GM18520 (cell line): ENCODE measurements around the gene DNAH14.
"Not testable (repeated sequence)": the region's sequence is repeated elsewhere in the genome, so short reads cannot be mapped to it uniquely, and the experiment has no call there.

ENCODE experiments used
- ATAC-seq: cut with Tn5 transposase; IDR thresholded peaks from one replicate; pipeline ENCODE4 v1.9.1; 2021; ENCODE audit not compliant: unreplicated experiment

The DNAH14 gene

GRCh38 chr1:224920930-224921329, 8.5 kb upstream of the DNAH14 start:
- no peak for ATAC-seq

GRCh38 chr1:224921354-224921753, 8.1 kb upstream of the DNAH14 start:
- ATAC-seq = no peak

- no peak for ATAC-seq
Observed at GRCh38 chr1:224922404-224923164, 6.9 kb upstream of the DNAH14 start.

DNA sequence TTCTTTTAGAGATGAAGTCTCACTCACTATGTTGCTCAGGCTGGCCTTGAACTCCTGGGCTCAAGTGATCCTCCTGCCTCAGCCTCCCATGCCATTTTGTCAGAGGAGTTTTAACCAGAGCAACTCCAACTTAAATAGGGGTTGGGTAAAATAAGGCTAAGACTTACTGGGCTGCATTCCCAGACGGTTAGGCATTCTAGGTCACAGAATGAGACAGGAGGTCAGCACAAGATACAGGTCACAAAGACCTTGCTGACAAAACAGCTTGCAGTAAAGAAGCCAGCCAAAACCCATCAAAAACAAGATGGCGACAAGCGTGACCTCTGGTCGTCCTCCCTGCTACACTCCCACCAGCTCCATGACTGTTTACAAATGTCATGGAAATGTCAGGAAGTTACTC, 5.7 kb upstream of the DNAH14 start:
- no peak for ATAC-seq

- ATAC-seq = not testable (repeated sequence)
Observed at GRCh38 chr1:224927631-224928030, 1.8 kb upstream of the DNAH14 start.

GRCh38 chr1:224928906-224929305, 569 bp upstream of the DNAH14 start:
- ATAC-seq = no peak

DNA sequence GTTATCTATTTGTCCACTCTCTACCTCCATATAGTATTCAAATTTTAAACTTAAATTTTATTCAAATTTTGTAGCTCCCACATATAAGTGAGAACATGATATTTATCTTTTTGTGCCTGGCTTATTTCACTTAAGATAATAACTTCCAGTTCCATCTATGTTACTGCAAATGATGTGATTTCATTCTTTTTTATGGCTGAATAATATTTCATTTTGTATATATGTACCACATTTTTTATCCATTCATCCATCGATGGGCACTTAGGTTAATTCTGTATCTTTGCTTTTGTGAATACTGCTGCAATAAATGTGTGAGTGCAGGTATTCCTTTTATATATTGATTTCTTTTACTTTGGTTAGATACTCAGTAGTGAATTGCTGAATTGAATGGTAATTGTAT, 2.1 kb downstream of the DNAH14 start:
- ATAC-seq = no peak

DNA sequence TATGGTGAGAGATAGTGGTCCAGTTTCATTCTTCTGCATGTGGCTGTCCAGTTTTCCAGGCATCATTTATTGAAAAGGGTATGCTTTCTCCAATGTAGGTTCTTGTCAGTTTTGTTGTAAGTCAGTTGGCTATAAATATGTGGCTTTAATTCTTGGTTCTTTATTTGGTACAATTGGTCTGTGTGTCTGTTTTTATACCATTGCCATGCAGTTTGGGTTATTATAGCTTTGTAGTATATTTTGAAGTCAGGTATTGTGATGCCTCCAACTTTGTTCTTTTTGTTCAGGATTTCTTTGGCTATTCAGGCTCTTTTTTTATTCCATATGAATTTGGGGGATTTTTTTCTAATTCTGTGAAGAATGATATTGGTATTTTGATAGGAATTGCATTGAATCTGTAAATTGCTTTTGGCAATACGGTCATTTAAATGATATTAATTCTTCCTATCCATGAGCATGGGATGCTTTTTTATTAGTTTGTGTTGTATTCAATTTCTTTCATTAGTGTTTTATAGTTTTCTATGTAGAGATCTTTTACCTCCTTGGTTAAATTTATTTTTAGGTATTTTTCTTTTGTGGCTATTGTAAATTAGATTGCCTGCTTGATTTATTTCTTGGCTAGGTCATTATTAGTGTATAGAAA, 3.3 kb downstream of the DNAH14 start:
- ATAC-seq = no peak

DNA sequence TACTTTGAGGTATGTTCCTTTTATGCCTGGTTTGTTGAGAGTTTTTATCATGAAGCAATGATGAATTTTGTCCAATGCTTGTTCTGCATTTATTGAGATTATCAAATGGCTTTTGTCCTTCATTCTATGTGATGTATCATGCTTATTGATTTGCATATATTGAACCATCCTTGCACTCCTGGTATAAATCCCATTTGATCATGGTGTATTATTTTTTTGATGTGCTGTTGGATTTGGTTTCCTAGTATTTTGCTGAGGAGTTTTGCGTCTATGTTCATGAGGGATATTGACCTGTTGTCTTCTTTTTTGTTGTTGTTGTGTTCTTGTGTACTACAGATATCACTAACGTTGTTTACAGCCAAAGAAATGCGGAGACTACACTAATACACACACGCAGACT, 4.1 kb downstream of the DNAH14 start:
- no peak for ATAC-seq

- no peak for ATAC-seq
Observed at GRCh38 chr1:224938652-224939051, 9.2 kb downstream of the DNAH14 start.

DNA sequence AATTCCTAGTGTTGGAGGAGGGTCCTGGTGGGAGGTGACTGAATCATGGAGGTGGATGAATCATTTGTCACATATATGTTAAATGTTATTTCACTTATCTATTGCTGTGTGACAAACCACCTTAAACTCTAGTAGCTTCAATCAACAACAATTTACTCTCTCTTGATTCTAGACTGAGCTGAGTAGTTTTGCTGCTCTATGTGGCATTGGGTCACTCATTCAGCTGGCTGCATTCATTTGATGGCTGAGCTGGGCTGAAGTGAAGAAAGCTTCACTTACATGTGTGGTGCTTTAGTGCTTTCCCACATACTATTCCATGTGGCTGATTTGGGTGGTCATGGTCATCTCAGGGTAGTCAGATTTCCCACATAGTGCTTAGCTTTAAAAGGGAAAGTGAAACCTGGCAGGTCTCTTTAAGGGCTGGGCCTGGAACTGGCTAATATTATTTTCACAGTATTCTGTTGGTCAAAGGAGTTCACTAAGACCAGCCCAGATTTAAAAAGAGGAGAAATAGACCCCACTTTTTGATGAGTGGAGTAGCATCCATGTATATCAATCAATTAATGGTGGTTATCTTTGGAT, 10.5 kb downstream of the DNAH14 start:
- ATAC-seq = no peak

DNA sequence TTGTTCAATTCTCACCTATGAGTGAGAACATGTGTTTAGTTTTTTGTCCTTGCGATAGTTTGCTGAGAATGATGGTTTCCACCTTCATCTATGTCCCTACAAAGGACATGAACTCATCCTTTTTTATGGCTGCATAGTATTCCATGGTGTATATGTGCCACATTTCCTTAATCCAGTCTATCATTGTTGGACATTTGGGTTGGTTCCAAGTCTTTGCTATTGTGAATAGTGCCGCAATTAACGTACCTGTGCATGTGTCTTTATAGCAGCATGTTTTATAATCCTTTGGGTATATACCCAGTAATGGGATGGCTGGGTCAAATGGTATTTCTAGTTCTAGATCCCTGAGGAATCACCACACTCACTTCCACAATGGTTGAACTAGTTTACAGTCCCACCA, 11.3 kb downstream of the DNAH14 start:
- not testable (repeated sequence) for ATAC-seq

GRCh38 chr1:224945651-224946348, 16.3 kb downstream of the DNAH14 start:
- not testable (repeated sequence) for ATAC-seq

GRCh38 chr1:224946349-224946691, 16.8 kb downstream of the DNAH14 start:
- ATAC-seq = not testable (repeated sequence)

- ATAC-seq = no peak
Observed at GRCh38 chr1:224957696-224958095, 28.2 kb downstream of the DNAH14 start.

GRCh38 chr1:224958490-224958889, 29.0 kb downstream of the DNAH14 start:
- no peak for ATAC-seq

- ATAC-seq = no peak
Observed at GRCh38 chr1:224959115-224959514, 29.6 kb downstream of the DNAH14 start.

DNA sequence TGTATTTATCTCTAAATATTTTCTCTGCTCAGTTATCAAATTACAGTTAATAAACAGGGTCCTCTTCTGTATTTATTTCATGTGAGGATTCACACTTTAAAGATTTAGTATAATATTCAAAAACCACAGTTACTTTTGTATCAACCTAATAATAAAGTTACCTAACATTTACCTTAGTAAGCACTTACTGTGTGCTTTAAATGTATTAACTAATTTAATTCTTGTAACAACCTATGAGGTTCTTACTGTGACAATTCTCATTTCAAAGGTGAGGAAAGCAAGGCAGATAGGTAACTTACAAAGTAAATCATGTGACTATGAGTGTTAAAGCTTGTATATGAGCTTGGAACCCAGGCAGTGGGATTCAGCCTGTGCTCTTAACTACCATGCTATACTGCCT, 30.2 kb downstream of the DNAH14 start:
- no peak for ATAC-seq

- no peak for ATAC-seq
Observed at GRCh38 chr1:224980181-224980580, 50.7 kb downstream of the DNAH14 start.

DNA sequence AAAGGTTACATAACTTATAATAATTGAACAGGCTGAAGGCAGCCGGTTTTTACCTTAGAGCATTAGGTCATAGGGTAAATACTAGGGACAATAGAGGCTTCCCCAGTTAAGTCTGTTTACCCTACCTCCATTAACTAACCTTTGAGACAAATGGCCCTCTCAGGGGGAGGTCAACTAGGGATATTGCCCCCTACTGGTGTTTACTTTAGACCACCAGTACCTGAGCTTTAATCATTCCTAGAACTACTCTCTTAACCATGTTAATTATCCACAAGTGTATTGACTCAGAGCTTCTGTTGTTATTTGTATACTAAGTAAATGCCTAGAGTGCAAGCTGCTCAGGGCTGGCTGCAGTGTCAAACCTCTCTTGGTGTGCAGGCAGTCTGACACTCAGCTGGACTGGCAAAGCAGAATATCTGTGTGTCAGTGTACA, 52.5 kb downstream of the DNAH14 start:
- ATAC-seq = not testable (repeated sequence)

DNA sequence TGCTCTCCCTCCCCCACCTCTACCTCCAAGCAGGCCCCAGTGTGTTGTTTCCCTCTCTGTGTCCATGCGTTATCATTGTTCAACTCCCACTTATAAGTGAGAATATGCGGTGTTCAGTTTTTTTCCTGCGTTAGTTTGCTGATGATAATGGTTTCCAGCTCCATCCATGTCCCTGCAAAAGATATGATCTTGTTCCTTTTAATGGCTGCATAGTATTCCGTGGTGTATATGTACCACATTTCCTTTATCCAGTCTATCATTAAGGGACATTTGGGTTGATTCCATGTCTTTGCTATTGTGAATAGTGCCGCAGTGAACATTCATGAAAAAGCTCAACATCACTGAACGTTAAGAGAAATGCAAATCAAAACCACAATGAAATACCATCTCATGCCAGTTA, 58.6 kb downstream of the DNAH14 start:
- ATAC-seq = no peak

DNA sequence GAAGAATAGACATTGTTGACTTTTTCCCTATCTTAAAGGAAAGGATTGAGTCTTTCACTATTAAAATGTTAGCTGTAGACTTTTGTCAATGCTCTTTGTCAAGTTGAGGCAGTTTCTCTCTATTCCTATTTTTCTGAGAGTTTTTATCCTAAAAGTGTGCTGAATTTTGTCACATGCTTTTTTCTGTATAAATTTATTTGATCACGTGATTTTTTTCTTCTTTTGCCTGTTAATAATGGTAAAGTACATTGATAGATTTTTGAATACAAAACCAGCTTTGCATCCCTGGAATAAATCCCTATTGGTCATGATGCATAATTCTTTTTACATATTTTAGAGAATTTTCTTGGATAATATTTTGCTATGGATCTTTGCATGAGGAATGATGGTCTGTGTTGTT, 60.1 kb downstream of the DNAH14 start:
- ATAC-seq = no peak
